NCI-H1092 treated with DMSO at 0.1 percent for 48 hours (cell line): ENCODE results near the gene PRRX2.
"Not testable (repeated sequence)": the region's sequence is repeated elsewhere in the genome, so short reads cannot be mapped to it uniquely, and the experiment has no call there.

Source experiments
- DNase-seq: peaks from one replicate; lab custom pipeline; 2025; lab: John Stamatoyannopoulos, UW

The PRRX2 gene

DNA sequence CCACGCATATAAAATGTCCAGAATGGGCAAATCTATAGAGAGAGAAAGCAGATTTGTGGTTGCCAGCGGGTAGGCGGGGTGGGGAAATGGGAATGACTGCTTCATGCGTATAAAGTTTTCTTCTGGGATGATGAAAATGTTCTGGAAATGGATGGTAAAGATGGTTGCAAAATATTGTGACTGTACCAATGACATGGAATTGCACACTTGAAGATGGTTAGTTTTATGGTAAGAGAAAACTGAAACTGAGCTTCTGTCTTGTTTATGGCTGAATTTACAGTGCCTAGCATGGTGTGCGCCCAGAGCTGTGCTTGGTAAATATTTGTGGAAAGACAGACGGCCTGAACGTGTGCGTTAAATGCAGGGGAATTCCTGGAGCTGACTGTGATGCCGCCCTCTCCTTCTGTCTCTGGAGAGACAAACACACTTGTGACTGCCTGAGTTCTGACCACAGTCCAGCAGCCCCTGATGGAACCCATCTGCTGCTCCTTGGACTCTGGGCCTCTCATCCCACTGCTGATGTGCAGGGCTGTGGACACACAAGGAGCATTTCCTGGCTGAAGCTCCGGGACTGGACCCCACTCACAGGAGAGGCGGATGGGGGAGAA, 96.0 kb downstream of the PRRX2 start:
- DNase-seq = no peak

GRCh38 chr9:129761901-129762369, 96.5 kb downstream of the PRRX2 start:
- no peak for DNase-seq

DNA sequence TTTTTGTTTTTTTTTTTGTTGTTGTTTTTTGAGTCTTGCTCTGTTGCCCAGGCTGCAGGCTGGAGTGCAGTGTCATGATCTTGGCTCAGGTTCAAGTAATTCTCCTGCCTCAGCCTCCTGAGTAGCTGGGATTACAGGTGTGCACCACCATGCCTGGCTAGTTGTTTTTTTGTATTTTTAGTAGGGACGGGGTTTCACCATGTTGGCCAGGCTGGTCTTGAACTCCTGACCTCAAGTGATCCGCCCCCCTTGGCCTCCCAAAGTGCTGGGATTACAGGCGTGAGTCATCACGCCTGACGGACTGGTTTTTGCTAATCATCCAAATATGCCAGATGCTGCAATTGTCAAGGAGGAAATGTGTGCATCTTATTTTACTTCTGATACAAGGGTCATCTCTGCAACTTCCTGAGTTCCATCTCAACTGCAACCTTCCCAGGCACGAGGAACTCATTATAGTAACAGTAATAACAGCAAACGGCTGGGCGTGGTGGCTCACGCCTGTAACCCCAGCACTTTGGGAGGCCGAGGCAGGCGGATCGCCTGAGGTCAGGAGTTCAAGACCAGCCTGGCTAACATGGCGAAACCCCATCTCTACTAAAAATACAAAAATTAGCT, 97.0 kb downstream of the PRRX2 start:
- DNase-seq = not testable (repeated sequence)

DNA sequence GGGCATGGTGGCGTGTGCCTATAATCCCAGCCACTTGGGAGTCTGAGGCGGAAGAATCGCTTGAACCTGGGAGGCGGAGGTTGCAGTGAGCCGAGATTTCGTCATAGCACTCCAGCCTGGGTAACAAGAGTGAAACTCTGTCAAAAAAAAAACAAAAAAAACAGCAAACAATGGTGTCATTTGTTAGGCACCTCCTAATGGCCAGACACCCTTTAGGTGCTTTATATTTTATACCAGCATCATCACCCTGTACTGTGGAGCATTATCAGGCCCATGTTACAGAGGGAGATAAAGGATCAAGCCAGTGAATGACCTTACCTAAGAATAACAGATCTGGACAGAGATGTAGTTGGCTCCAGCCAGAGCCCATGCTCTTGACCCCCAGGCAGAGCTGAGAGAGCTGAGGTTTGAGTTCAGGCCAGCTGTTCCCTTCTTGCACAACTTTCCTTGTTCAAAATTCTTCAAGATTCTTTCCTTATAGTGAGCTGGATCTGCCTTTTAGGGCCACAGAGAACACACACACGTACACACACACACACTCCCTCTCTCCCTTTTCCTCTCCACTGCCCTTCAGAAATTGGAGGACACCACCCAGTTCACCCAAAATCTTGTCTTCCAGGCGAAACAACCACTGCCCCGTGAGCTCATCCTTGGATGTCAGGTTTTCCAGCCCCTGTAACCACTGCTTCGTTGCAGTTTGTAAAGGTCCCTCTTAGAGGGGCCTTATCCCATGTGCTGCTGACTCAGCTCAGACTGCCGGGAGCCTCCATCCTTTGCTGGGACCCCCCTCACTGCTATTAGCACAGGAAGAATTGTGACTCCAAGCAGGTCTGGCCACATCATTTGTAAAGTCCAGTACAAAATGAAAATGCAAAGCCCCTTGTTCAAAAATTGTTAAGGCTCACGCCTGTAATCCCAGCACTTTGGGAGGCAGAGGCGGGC, 97.8 kb downstream of the PRRX2 start:
- no peak for DNase-seq

DNA sequence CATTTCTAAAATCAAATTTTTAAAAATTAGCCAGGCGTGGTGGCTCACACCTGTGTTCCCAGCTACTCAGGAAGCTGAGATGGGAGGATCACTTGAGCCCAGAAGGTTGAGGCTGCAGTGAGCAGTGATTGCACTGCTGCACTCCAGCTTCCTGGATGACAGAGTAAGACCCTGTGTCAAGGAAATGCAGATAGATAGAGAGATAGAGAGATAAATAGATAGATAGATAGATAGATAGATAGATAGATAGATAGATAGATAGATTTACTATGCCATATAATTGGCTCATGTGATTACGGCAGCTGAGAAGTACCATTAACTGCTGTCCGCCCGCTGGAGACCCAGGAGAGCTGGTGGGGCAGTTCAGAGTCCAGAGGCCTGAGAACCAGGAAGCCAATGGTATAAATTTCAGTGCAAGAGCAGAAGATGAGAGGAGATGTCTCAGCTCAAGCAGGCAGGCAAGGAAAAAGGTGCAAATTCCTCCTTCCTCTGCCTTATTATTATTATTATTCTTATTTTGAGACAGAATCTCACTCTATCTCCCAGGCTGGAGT, 100.4 kb downstream of the PRRX2 start:
- no peak for DNase-seq

GRCh38 chr9:129768486-129768885, 103.0 kb downstream of the PRRX2 start:
- DNase-seq = no peak

- no peak for DNase-seq
Measured at GRCh38 chr9:129769669-129770068, 104.2 kb downstream of the PRRX2 start.

DNA sequence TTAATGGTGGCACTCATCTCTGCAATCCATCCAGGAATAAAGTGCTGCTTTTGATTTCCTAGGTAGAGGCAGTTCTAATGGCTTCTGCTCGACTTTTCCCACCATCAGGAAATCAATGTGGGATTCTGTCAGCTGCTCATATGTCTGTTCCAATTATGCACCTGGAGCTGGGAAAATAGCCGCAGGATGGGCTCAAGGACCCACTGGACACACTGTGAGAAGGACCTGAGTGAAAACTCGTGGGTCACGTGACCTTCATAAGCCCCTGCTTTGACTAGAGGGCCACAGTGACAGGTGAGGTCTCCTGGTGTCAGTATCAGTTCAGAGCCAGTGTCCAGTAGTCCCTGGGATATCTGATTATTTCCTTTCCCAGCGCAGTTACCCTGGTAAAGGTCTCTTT, 105.3 kb downstream of the PRRX2 start:
- no peak for DNase-seq
